Endothelial cell (in vitro differentiated cells): ENCODE data around the gene MYO1F. TPM values are rescaled to one million over a fixed set of nuclear protein-coding genes. Genes with fewer than 3 reads are reported as not detected.
A peak's percentile ranks its signal among the peaks of the same experiment; 100 is the strongest.

Source experiments
- DNase-seq: peaks from one replicate; pipeline ENCODE4 v3.0.0; 2021; ENCODE audit warnings: low spot score
- H3K27ac Mint-ChIP-seq: one replicate; pipeline ENCODE4 v1.8.0; 2021; ENCODE audit warnings: mixed read lengths, inconsistent platforms; ENCODE audit not compliant: unreplicated experiment
- H3K27me3 Mint-ChIP-seq: one replicate; pipeline ENCODE4 v1.8.0; 2021; ENCODE audit warnings: mild to moderate bottlenecking, moderate library complexity, mixed read lengths, inconsistent platforms; ENCODE audit not compliant: unreplicated experiment
- H3K36me3 Mint-ChIP-seq: one replicate; pipeline ENCODE4 v1.8.0; 2021; ENCODE audit warnings: mild to moderate bottlenecking, low read depth, mixed read lengths, inconsistent platforms; ENCODE audit not compliant: unreplicated experiment
- H3K4me1 Mint-ChIP-seq: one replicate; pipeline ENCODE4 v1.8.0; 2021; ENCODE audit warnings: mild to moderate bottlenecking, mixed read lengths, inconsistent platforms; ENCODE audit not compliant: unreplicated experiment
- H3K4me3 Mint-ChIP-seq: one replicate; pipeline ENCODE4 v1.8.0; 2021; ENCODE audit warnings: mild to moderate bottlenecking, mixed read lengths, inconsistent platforms; ENCODE audit not compliant: unreplicated experiment
- H3K9me3 Mint-ChIP-seq: one replicate; pipeline ENCODE4 v1.8.0; 2021; ENCODE audit warnings: mixed read lengths, inconsistent platforms; ENCODE audit not compliant: unreplicated experiment
- CTCF ChIP-seq: fragments of 200-600 bp; sonication (generic); IDR thresholded peaks from one replicate; pipeline ENCODE4 v1.5.0; 2021; ENCODE audit warnings: antibody characterized with exemption; ENCODE audit not compliant: unreplicated experiment
- total RNA-seq: library from RNA; stranded (reverse); fragmentation: NEBNext Ultra II Directional; extraction: Animal tissue kit (Norgen Biotek cat#: 25700); gene quantifications from one replicate; pipeline ENCODE4 v1.2.1, GENCODE V29; 2021; ENCODE audit not compliant: unreplicated experiment

Gene MYO1F
- total RNA-seq, 1 donor from 2014 or later = 3.2 TPM

- H3K4me3 Mint-ChIP-seq = no peak overlapping the region
- DNase-seq = no peak
- H3K36me3 Mint-ChIP-seq = peaks cover 3% of the 10 kb centered on the region
- no peaks in the 10 kb centered on the region for H3K4me1 Mint-ChIP-seq
- H3K9me3 Mint-ChIP-seq = no peaks in the 10 kb centered on the region
- H3K27me3 Mint-ChIP-seq = peaks cover 5% of the 10 kb centered on the region
- no peak overlapping the region for H3K27ac Mint-ChIP-seq
- TF ChIP-seq CTCF = no peak
Measured at GRCh38 chr19:8616861-8617260, 39.6 kb upstream of the MYO1F start.

- DNase-seq = peak; percentile 74
- H3K4me1 Mint-ChIP-seq = no peaks in the 10 kb centered on the region
- peaks cover 5% of the 10 kb centered on the region for H3K27me3 Mint-ChIP-seq
- H3K27ac Mint-ChIP-seq = no peak overlapping the region
- H3K4me3 Mint-ChIP-seq = no peak overlapping the region
- peaks cover 3% of the 10 kb centered on the region for H3K36me3 Mint-ChIP-seq
- H3K9me3 Mint-ChIP-seq = no peaks in the 10 kb centered on the region
- TF ChIP-seq CTCF = peak; percentile 95
Measured at GRCh38 chr19:8615813-8616596, 38.8 kb upstream of the MYO1F start.

GRCh38 chr19:8615024-8615423 lies 37.8 kb upstream of the MYO1F start:
- peaks cover 5% of the 10 kb centered on the region for H3K27me3 Mint-ChIP-seq
- H3K4me1 Mint-ChIP-seq = peaks cover 3% of the 10 kb centered on the region
- DNase-seq = no peak
- H3K27ac Mint-ChIP-seq = no peak overlapping the region
- no peaks in the 10 kb centered on the region for H3K9me3 Mint-ChIP-seq
- TF ChIP-seq CTCF = no peak
- peaks cover 2% of the 10 kb centered on the region for H3K36me3 Mint-ChIP-seq
- no peak overlapping the region for H3K4me3 Mint-ChIP-seq

GRCh38 chr19:8614455-8614854 lies 37.2 kb upstream of the MYO1F start:
- no peak overlapping the region for H3K4me3 Mint-ChIP-seq
- H3K27me3 Mint-ChIP-seq = peaks cover 10% of the 10 kb centered on the region
- H3K27ac Mint-ChIP-seq = no peak overlapping the region
- peaks cover 6% of the 10 kb centered on the region for H3K36me3 Mint-ChIP-seq
- peaks cover 7% of the 10 kb centered on the region for H3K4me1 Mint-ChIP-seq
- no peaks in the 10 kb centered on the region for H3K9me3 Mint-ChIP-seq
- DNase-seq = no peak
- TF ChIP-seq CTCF = no peak

- peaks cover 17% of the 10 kb centered on the region for H3K4me1 Mint-ChIP-seq
- no peak overlapping the region for H3K27ac Mint-ChIP-seq
- H3K27me3 Mint-ChIP-seq = peaks cover 18% of the 10 kb centered on the region
- no peak for TF ChIP-seq CTCF
- peaks cover 10% of the 10 kb centered on the region for H3K36me3 Mint-ChIP-seq
- H3K4me3 Mint-ChIP-seq = no peak overlapping the region
- DNase-seq = no peak
- no peaks in the 10 kb centered on the region for H3K9me3 Mint-ChIP-seq
Measured at GRCh38 chr19:8612807-8613171, 35.5 kb upstream of the MYO1F start.
